Esophagus (tissue), 2 donors: ENCODE data around the gene BRMS1. TPM values are rescaled to one million over a fixed set of nuclear protein-coding genes. Genes with fewer than 3 reads are reported as not detected.
"Not testable (repeated sequence)": the region's sequence is repeated elsewhere in the genome, so short reads cannot be mapped to it uniquely, and the experiment has no call there.

Source experiments
- H3K27ac ChIP-seq, 2 donors: one replicate each; pipeline ENCODE4 v1.5.1; 2013; ENCODE audit warnings: low read depth in 2 of 2, mild to moderate bottlenecking in 2 of 2, inconsistent platforms in 1 of 2, low read length in 1 of 2, moderate library complexity in 1 of 2
- H3K27me3 ChIP-seq, 2 donors: one replicate each; pipeline ENCODE4 v1.6.1; 2013; ENCODE audit warnings: low read length in 2 of 2, control low read depth in 1 of 2, mild to moderate bottlenecking in 1 of 2; ENCODE audit not compliant: insufficient read depth in 2 of 2, control insufficient read depth in 1 of 2
- H3K36me3 ChIP-seq, 2 donors: one replicate each; pipeline ENCODE4 v1.6.1; 2013; ENCODE audit warnings: low read length in 1 of 2; ENCODE audit not compliant: control insufficient read depth in 2 of 2, insufficient read depth in 2 of 2
- H3K4me1 ChIP-seq, 2 donors: one replicate each; pipeline ENCODE4 v1.6.1; 2013; ENCODE audit warnings: low read length in 1 of 2; ENCODE audit not compliant: control insufficient read depth in 2 of 2, insufficient read depth in 2 of 2
- H3K4me3 ChIP-seq, 2 donors: one replicate each; pipeline ENCODE4 v1.5.1; 2013; ENCODE audit warnings: low read length in 2 of 2, mild to moderate bottlenecking in 2 of 2, low read depth in 1 of 2, moderate library complexity in 1 of 2
- H3K9me3 ChIP-seq, 2 donors: one replicate each; pipeline ENCODE4 v1.6.1; 2013; ENCODE audit warnings: mild to moderate bottlenecking in 2 of 2, low read depth in 1 of 2, low read length in 1 of 2, moderate library complexity in 1 of 2; ENCODE audit not compliant: control insufficient read depth in 2 of 2, insufficient read depth in 1 of 2
- WGBS, 2 donors: extraction: QIAGEN DNeasy Blood & Tissue Kit; methylation state at CpG; one replicate each; pipeline ENCODE4 v1.1.7; 2013; 5-methylcytosine and 5-hydroxymethylcytosine counted together
- polyA plus RNA-seq, 2 donors: library from polyadenylated mRNA; stranded (reverse); fragments of 200-250 nt; gene quantifications; one replicate each; pipeline ENCODE4 v1.2.3, GENCODE V29; 2013
- donor health status: healthy with polysubstance abuse.
- donor health status: Bipolar disorder and iron deficiency.

Gene BRMS1, protein sequence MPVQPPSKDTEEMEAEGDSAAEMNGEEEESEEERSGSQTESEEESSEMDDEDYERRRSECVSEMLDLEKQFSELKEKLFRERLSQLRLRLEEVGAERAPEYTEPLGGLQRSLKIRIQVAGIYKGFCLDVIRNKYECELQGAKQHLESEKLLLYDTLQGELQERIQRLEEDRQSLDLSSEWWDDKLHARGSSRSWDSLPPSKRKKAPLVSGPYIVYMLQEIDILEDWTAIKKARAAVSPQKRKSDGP
- polyA plus RNA-seq: 10 to 100 TPM; 44.1 to 49.9 TPM

DNA sequence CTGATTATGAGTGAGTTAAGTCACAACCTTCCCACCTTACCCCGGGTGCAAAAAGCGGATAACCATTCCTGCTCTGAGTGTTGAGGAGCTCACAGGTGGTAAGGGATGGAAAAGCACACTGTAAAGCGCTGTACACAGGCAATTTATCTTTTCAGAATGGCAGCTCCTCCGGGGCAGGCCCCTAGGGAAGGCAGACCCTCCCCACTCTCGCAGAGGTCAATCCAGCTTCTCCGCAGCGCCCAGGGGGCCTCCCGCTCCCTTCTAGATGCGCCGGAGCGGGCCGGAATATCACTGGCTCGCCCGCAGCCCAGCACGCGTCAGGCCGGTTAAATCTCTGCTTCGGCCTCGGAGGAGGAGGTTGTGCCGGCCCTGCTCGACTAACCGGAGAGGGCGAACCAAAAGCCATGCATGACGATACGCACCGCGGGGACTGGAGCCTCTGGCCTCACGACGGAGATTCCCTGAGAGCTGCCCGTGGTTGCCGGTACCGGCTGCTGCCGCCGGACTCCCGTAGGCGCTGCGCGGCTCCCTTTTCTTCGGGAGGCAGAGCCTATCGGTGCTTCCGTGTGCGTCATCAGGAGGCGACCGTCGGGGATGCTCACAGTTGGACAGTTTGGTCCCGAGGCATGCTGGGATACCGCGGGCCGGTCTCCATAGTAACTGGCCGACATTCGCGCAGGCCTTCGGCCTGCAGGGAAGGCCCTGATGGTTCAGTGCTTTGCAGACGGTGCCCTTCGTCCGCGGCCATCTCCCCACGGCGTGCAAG lies at the start of gene BRMS1:
Gene BRMS1 (minus strand): TSS at position 555 of the 766 bp plus-strand sequence. CDS start 2,870 bp downstream, outside the sequence.
- Histone ChIP-seq H3K4me3 (peak within 1 kb of the TSS; percentile 77 to 87), H3K27me3 (no peaks in the 10 kb centered on the region), H3K27ac (peak within 1 kb of the TSS; percentile 71 to 77), H3K9me3 (no peaks in the 10 kb centered on the region), H3K4me1 (peaks cover 3 to 18% of the 10 kb centered on the region in 2 donors), H3K36me3 (peaks cover 0 to 22% of the 10 kb centered on the region in 2 donors)
- 0% methylated on average over 51 to 59 of the region's 59 CpGs for WGBS, 2 donors

DNA sequence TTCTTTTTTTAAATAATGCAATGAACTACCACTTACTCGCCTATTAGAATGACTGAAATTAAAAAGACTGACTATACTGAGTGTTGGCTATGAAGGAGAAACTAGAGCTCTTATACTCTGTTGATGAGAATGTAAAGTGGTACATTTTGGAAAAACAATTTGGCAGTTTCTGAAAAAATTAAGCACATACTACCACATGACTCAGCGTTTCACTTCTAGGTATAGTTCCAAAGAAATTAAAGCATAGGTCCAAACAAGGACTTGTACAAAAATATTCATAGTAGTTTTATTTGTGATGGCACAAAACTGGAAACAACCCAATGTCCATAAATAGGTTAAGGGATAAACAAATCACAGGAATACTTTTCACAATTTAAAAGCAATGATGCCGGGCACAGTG lies 49.0 kb upstream of the BRMS1 start:
- 68 to 74% methylated on average over 3 of the region's 3 CpGs for WGBS, 2 donors
- no peaks in the 10 kb centered on the region for H3K27me3 ChIP-seq
- no peaks in the 10 kb centered on the region for H3K9me3 ChIP-seq
- H3K27ac ChIP-seq: no peak overlapping the region
- no peak overlapping the region for H3K4me3 ChIP-seq
- H3K36me3 ChIP-seq: no peaks in the 10 kb centered on the region
- no peaks in the 10 kb centered on the region for H3K4me1 ChIP-seq

DNA sequence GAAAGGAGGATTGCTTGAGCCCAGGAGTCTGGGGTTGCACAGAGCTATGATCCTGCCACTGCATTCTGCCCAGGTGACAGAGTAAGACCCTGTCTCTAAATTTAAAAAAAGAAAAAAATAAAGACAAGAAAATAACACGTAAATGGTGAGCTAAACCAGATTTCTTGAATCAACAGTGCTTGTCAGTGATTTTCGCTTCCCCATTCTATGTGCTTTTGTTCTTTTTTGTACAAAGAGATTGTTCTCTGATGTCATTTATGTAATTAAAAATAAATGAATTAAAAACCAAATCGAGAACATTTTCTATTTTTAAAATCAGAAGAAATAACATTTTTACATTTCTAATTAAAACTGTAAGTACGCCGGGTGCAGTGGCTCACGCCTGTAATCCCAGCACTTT lies 46.4 kb upstream of the BRMS1 start:
- H3K4me1 ChIP-seq: no peaks in the 10 kb centered on the region
- no peak overlapping the region for H3K27ac ChIP-seq
- no peaks in the 10 kb centered on the region for H3K27me3 ChIP-seq
- H3K36me3 ChIP-seq: no peaks in the 10 kb centered on the region
- H3K4me3 ChIP-seq: no peak overlapping the region
- no peaks in the 10 kb centered on the region for H3K9me3 ChIP-seq
- WGBS, 2 donors: 69 to 79% methylated on average over 6 of the region's 6 CpGs

DNA sequence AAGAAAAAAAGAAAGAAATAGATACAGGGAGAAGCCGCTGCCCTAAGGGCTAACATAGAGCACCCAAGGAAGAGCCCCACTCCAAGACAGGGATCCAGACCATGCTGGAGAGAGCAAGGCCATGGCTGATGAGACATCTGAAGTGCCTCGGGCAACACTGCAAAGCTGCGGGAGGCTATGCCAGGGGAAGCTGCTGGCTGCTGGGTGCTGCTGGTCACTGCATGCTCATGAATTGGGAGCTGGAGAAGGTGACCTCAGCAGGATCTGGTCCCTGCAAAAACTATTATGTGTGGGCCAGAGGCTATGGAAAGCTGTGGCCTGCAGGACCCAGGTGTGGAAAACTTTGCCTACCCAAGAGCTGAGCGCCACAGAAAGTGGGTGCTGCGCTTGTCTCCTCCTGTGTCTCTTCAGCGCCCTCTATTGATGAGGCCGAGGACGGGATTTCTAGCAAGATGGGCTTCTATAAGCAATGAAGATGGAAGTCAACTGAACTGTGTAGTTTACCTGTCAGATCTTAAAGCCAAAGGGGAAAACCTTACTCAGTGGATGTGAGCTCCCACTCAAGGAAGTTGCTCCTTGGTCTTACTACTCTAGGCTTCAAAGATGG lies 44.0 kb upstream of the BRMS1 start:
- Histone ChIP-seq H3K9me3 (no peaks in the 10 kb centered on the region), H3K4me3 (no peak overlapping the region), H3K27me3 (no peaks in the 10 kb centered on the region), H3K36me3 (no peaks in the 10 kb centered on the region), H3K27ac (no peak overlapping the region), H3K4me1 (no peaks in the 10 kb centered on the region)
- WGBS, 2 donors: 21 to 27% methylated on average over 8 of the region's 8 CpGs

DNA sequence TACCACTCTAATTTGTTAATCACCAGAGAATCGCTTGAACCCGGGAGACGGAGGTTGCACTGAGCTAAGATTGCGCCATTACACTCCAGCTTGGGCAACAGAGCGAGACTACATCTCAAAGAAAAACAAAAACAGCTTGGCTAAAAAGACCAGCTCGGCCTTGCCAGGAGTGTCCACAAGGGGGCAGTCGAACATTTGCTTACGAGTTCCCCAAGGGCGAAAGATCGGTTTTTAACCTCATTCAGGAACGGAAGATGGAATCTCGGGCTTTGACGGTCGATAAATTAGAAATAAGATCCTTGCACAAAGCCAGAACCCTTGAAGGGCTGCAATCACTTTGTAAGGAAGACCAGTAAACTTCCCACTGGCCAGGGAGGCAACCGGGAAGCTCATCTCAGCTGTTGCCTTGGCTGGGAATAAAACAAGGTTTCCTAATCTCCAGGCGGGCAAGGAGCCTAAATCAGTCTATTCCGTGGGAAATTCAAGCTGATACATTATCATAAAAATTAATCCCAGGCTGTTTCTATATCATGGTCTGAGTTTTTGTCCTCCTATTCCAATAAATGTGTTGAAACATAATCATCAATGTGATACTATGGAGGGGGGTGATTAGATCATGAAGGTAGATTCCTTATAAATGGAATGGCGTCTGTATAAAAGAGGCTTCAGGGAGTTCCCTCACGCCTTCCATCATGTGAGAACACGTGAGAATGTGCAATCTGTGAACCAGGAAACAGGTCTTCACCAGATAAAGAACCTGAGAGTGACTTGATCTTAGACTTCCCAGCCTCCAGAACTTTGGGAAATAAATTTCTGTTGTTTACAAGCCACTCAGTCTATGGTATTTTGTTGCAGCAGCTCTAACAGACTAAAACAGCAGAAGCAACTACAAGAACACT lies 41.5 kb upstream of the BRMS1 start:
- WGBS, 2 donors: 5% methylated on average over 20 of the region's 20 CpGs
- Histone ChIP-seq H3K27ac (no peak overlapping the region), H3K27me3 (no peaks in the 10 kb centered on the region), H3K9me3 (no peaks in the 10 kb centered on the region), H3K36me3 (no peaks in the 10 kb centered on the region), H3K4me1 (no peaks in the 10 kb centered on the region), H3K4me3 (peak overlapping the region in 1 of 2 donors; percentile 18)

DNA sequence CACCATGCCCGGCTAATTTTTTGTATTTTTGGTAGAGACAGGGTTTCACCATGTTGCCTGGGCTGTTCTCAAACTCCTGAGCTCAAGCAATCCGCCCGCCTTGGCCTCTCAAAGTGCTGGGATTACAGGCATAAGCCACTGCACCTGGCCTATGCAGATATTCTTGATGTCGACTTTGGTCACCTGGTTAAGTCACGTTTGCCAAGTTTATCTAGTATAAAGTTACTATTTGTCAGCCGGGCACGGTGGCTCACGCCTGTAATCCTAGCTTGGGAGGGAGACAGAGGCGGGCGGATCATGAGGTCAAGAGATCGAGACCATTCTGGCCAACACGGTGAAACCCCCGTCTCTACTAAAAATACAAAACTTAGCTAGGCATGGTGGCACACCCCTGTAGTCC lies 39.4 kb upstream of the BRMS1 start:
- not testable (repeated sequence) for H3K27ac ChIP-seq, H3K4me1 ChIP-seq, H3K27me3 ChIP-seq, H3K9me3 ChIP-seq, H3K36me3 ChIP-seq, H3K4me3 ChIP-seq
- 67 to 73% methylated on average over 13 of the region's 13 CpGs for WGBS, 2 donors

DNA sequence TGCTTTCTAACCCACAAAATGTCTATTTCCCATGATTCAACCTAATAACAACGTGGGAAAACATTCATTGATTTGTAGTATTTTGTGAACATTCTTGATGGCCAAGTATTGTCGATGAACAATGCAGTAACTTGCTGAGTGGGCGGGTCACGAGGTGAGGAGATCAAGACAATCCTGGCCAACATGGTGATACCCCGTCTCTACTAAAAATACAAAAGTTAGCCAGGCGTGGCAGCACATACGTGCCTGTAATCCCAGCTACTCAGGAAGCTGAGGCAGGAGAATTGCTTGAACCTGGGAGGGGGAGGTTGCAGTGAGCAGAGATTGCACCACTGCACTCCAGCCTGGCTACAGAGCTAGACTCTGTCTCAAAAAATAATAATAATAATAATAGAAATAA lies 35.4 kb upstream of the BRMS1 start:
- H3K36me3 ChIP-seq, H3K27ac ChIP-seq, H3K4me3 ChIP-seq, H3K4me1 ChIP-seq, H3K27me3 ChIP-seq, H3K9me3 ChIP-seq: not testable (repeated sequence)
- 14 to 16% methylated on average over 7 of the region's 7 CpGs for WGBS, 2 donors

DNA sequence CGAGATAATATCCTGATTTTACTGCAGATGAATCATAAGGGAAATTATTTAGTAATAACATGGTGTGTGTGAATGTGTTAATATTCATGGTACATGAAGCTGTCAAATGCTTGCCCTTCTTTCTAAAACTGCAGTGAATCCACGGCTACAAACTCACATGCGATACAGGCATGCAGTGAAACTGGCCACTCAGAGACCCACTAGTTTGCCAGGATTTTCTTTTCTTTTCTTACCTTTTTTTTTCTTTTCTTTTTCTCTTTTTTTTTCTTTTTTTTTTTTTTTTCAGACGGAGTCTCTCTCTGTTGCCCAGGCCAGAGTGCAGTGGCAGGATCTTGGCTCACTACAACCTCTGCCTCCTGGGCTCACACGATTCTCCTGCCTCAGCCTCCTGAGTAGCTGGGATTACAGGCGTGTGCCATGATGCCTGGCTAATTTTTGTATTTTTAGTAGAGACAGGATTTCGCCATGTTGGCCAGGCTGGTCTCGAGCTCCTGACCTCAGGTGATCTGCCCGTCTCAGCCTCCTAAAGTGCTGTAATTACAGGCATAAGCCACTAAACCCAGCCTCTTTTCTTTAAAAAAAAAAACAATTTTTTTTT lies 28.9 kb upstream of the BRMS1 start:
- H3K27me3 ChIP-seq, H3K4me3 ChIP-seq, H3K4me1 ChIP-seq, H3K9me3 ChIP-seq, H3K27ac ChIP-seq, H3K36me3 ChIP-seq: not testable (repeated sequence)
- 67 to 86% methylated on average over 9 of the region's 9 CpGs for WGBS, 2 donors

DNA sequence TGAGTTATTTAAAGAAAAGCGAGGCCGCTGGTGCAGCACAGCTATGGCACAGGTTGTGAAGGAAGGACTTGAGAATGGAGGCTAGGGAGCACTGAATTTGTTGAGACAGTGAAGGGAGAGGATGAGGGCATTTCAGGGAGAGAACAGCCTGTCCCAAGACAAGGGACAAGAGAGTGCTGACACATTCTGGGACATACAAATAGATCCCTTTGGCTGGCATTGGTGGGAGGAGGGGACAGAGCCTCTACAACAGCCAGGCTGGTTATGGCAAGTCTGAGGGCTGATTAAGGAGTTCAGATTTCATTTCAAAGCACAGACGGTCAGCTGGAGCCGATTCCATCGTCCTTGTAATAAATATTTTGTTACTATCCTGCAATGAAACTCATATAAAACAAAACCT lies 28.4 kb upstream of the BRMS1 start:
- Histone ChIP-seq H3K4me3 (no peak overlapping the region), H3K9me3 (no peaks in the 10 kb centered on the region), H3K27me3 (no peaks in the 10 kb centered on the region), H3K4me1 (peaks cover 0 to 4% of the 10 kb centered on the region in 2 donors), H3K36me3 (peaks cover 0 to 5% of the 10 kb centered on the region in 2 donors), H3K27ac (no peak overlapping the region)
- WGBS, 2 donors: 50 to 53% methylated on average over 5 of the region's 5 CpGs
